ENCODE data around the gene HDAC10.

HDAC10 gene

GRCh38 chr22:50244420-50245213 is 6.4 kb downstream of the HDAC10 start, which contains the start of gene TUBGCP6:
Gene TUBGCP6 (minus strand): TSS chr22:50245023. CDS start chr22:50244459, 564 bp downstream.
- H3K79me2 ChIP-seq (ENCODE audit: control insufficient read depth, insufficient read depth, low read length, unreplicated experiment): peaks cover 39% of the 10 kb centered on the region

GRCh38 chr22:50243685-50244419 is 7.2 kb downstream of the HDAC10 start:
- Histone ChIP-seq H3K4me3 (ENCODE audit: low read depth, low read length) (peak overlapping the region; percentile 97), H3K4me1 (ENCODE audit: control insufficient read depth, insufficient read depth, low read length, unreplicated experiment) (no peaks in the 10 kb centered on the region), H3K27me3 (ENCODE audit: insufficient read depth, low read length) (no peaks in the 10 kb centered on the region), H2AFZ (ENCODE audit: low read length, unreplicated experiment) (no peak overlapping the region), H3K79me2 (ENCODE audit: control insufficient read depth, insufficient read depth, low read length, unreplicated experiment) (peaks cover 36% of the 10 kb centered on the region), H3K27ac (ENCODE audit: low read depth, low read length) (peak overlapping the region; percentile 67; the same call in 1 of the 2 replicates), H3K36me3 (ENCODE audit: insufficient read depth, low read length) (no peaks in the 10 kb centered on the region)

More at GRCh38 chr22:50244420-50245213, 6.4 kb downstream of the HDAC10 start, which contains the start of gene TUBGCP6:
- H3K36me3 ChIP-seq (ENCODE audit: insufficient read depth, low read length): no peaks in the 10 kb centered on the region
- H2AFZ ChIP-seq (ENCODE audit: low read length, unreplicated experiment): peak within 1 kb of the TSS; percentile 88
- no peaks in the 10 kb centered on the region for H3K27me3 ChIP-seq (ENCODE audit: insufficient read depth, low read length)
- H3K4me1 ChIP-seq (ENCODE audit: control insufficient read depth, insufficient read depth, low read length, unreplicated experiment): no peaks in the 10 kb centered on the region
- peak within 1 kb of the TSS; percentile 97 for H3K4me3 ChIP-seq (ENCODE audit: low read depth, low read length)
- peak within 1 kb of the TSS; percentile 67 for H3K27ac ChIP-seq (ENCODE audit: low read depth, low read length)

GRCh38 chr22:50242406-50242949 is 8.6 kb downstream of the HDAC10 start:
- H3K79me2 ChIP-seq (ENCODE audit: control insufficient read depth, insufficient read depth, low read length, unreplicated experiment): peaks cover 36% of the 10 kb centered on the region
- no peak overlapping the region for H2AFZ ChIP-seq (ENCODE audit: low read length, unreplicated experiment)
- no peaks in the 10 kb centered on the region for H3K4me1 ChIP-seq (ENCODE audit: control insufficient read depth, insufficient read depth, low read length, unreplicated experiment)
- H3K27me3 ChIP-seq (ENCODE audit: insufficient read depth, low read length): no peaks in the 10 kb centered on the region
- H3K36me3 ChIP-seq (ENCODE audit: insufficient read depth, low read length): no peaks in the 10 kb centered on the region
- H3K27ac ChIP-seq (ENCODE audit: low read depth, low read length): no peak overlapping the region
- peak overlapping the region; percentile 97 for H3K4me3 ChIP-seq (ENCODE audit: low read depth, low read length)

- no peaks in the 10 kb centered on the region for H3K36me3 ChIP-seq (ENCODE audit: insufficient read depth, low read length)
- peaks cover 35% of the 10 kb centered on the region for H3K79me2 ChIP-seq (ENCODE audit: control insufficient read depth, insufficient read depth, low read length, unreplicated experiment)
- H2AFZ ChIP-seq (ENCODE audit: low read length, unreplicated experiment): no peak overlapping the region
- H3K27me3 ChIP-seq (ENCODE audit: insufficient read depth, low read length): no peaks in the 10 kb centered on the region
- H3K4me1 ChIP-seq (ENCODE audit: control insufficient read depth, insufficient read depth, low read length, unreplicated experiment): no peaks in the 10 kb centered on the region
- no peak overlapping the region for H3K4me3 ChIP-seq (ENCODE audit: low read depth, low read length)
- no peak overlapping the region for H3K27ac ChIP-seq (ENCODE audit: low read depth, low read length)
Observed at GRCh38 chr22:50238755-50239154, 12.3 kb downstream of the HDAC10 start.

- Histone ChIP-seq H2AFZ (ENCODE audit: low read length, unreplicated experiment) (no peak overlapping the region), H3K36me3 (ENCODE audit: insufficient read depth, low read length) (no peaks in the 10 kb centered on the region), H3K4me1 (ENCODE audit: control insufficient read depth, insufficient read depth, low read length, unreplicated experiment) (no peaks in the 10 kb centered on the region), H3K27ac (ENCODE audit: low read depth, low read length) (no peak overlapping the region), H3K27me3 (ENCODE audit: insufficient read depth, low read length) (no peaks in the 10 kb centered on the region), H3K79me2 (ENCODE audit: control insufficient read depth, insufficient read depth, low read length, unreplicated experiment) (peaks cover 22% of the 10 kb centered on the region), H3K4me3 (ENCODE audit: low read depth, low read length) (no peak overlapping the region)
Observed at GRCh38 chr22:50236731-50237409, 14.2 kb downstream of the HDAC10 start.

GRCh38 chr22:50233223-50233622 is 17.8 kb downstream of the HDAC10 start:
- Histone ChIP-seq H2AFZ (ENCODE audit: low read length, unreplicated experiment) (no peak overlapping the region), H3K36me3 (ENCODE audit: insufficient read depth, low read length) (no peaks in the 10 kb centered on the region), H3K27ac (ENCODE audit: low read depth, low read length) (no peak overlapping the region), H3K4me1 (ENCODE audit: control insufficient read depth, insufficient read depth, low read length, unreplicated experiment) (no peaks in the 10 kb centered on the region), H3K4me3 (ENCODE audit: low read depth, low read length) (no peak overlapping the region), H3K79me2 (ENCODE audit: control insufficient read depth, insufficient read depth, low read length, unreplicated experiment) (peaks cover 7% of the 10 kb centered on the region), H3K27me3 (ENCODE audit: insufficient read depth, low read length) (no peaks in the 10 kb centered on the region)

- Histone ChIP-seq H2AFZ (ENCODE audit: low read length, unreplicated experiment) (no peak overlapping the region), H3K4me1 (ENCODE audit: control insufficient read depth, insufficient read depth, low read length, unreplicated experiment) (no peaks in the 10 kb centered on the region), H3K36me3 (ENCODE audit: insufficient read depth, low read length) (no peaks in the 10 kb centered on the region), H3K4me3 (ENCODE audit: low read depth, low read length) (no peak overlapping the region), H3K27ac (ENCODE audit: low read depth, low read length) (no peak overlapping the region), H3K27me3 (ENCODE audit: insufficient read depth, low read length) (no peaks in the 10 kb centered on the region), H3K79me2 (ENCODE audit: control insufficient read depth, insufficient read depth, low read length, unreplicated experiment) (peaks cover 7% of the 10 kb centered on the region)
Observed at GRCh38 chr22:50232481-50233151, 18.4 kb downstream of the HDAC10 start.

- no peaks in the 10 kb centered on the region for H3K79me2 ChIP-seq (ENCODE audit: control insufficient read depth, insufficient read depth, low read length, unreplicated experiment)
- H3K27ac ChIP-seq (ENCODE audit: low read depth, low read length): no peak overlapping the region
- H2AFZ ChIP-seq (ENCODE audit: low read length, unreplicated experiment): no peak overlapping the region
- no peaks in the 10 kb centered on the region for H3K27me3 ChIP-seq (ENCODE audit: insufficient read depth, low read length)
- H3K4me1 ChIP-seq (ENCODE audit: control insufficient read depth, insufficient read depth, low read length, unreplicated experiment): no peaks in the 10 kb centered on the region
- no peak overlapping the region for H3K4me3 ChIP-seq (ENCODE audit: low read depth, low read length)
- no peaks in the 10 kb centered on the region for H3K36me3 ChIP-seq (ENCODE audit: insufficient read depth, low read length)
Observed at GRCh38 chr22:50229370-50229769, 21.7 kb downstream of the HDAC10 start.

- no peaks in the 10 kb centered on the region for H3K36me3 ChIP-seq (ENCODE audit: insufficient read depth, low read length)
- no peak overlapping the region for H2AFZ ChIP-seq (ENCODE audit: low read length, unreplicated experiment)
- no peaks in the 10 kb centered on the region for H3K4me1 ChIP-seq (ENCODE audit: control insufficient read depth, insufficient read depth, low read length, unreplicated experiment)
- H3K4me3 ChIP-seq (ENCODE audit: low read depth, low read length): no peak overlapping the region
- no peaks in the 10 kb centered on the region for H3K27me3 ChIP-seq (ENCODE audit: insufficient read depth, low read length)
- H3K27ac ChIP-seq (ENCODE audit: low read depth, low read length): no peak overlapping the region
- H3K79me2 ChIP-seq (ENCODE audit: control insufficient read depth, insufficient read depth, low read length, unreplicated experiment): no peaks in the 10 kb centered on the region
Observed at GRCh38 chr22:50228366-50228765, 22.7 kb downstream of the HDAC10 start.

Data from ACC112 (cell line).